ENCODE results near the gene TMPRSS9.

Gene TMPRSS9

DNA sequence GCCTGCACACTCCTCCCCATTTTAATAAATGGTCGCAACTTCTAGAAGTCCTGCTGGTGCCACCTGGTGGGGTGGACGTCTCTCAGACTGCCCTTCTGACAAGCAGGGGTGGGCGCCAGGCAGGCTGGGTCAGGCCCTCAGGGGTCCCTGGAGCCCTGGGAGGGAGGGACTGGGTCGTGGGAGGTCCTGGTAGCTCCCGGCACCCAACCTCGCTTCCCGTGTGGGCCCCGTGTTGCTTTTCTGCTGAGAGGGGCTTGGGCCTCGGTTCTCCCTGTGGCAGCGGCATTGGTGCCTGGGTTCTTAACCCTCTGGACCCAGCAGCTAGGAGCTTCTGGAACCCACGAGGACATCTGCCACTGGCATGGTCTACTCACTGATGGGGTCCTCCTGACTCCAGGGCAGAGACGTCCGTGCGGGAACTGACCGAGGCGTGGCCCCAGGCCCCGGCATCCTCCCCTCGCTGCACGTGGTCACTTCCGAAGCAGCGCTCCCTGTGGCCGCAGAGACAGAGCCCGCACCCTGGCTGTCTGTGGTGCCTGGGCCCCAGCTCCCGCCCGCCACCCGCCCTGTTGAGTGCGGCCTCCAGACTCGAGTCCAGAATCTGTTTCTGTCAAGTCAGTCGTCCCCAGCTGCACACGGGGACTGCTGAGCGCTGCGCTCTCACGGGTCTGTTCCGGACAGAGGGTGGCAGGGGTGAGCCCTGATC lies 6.0 kb upstream of the TMPRSS9 start:
- H3K9me3 ChIP-seq (ENCODE audit: insufficient read depth, low read depth, low read length), result no peaks in the 10 kb centered on the region
- peaks cover 10% of the 10 kb centered on the region; the same call in 1 of the 2 replicates for H3K36me3 ChIP-seq (ENCODE audit: insufficient read depth, low read length)
- H3K4me2 ChIP-seq (ENCODE audit: low read depth, low read length, poor library complexity, severe bottlenecking), result no peak overlapping the region

GRCh38 chr19:2354670-2355069 lies 5.4 kb upstream of the TMPRSS9 start:
- Histone ChIP-seq H3K9me2 (replicated peaks; ENCODE audit: low read depth, low read length) (no peaks in the 10 kb centered on the region), H3K4me1 (ENCODE audit: insufficient read depth, low read length, poor library complexity, severe bottlenecking) (no peaks in the 10 kb centered on the region), H2AFZ (ENCODE audit: low read length) (no peak overlapping the region), H3K4me2 (ENCODE audit: low read depth, low read length, poor library complexity, severe bottlenecking) (no peak overlapping the region), H3K27me3 (ENCODE audit: insufficient read depth, low read length, poor library complexity, severe bottlenecking) (no peaks in the 10 kb centered on the region), H3K9ac (ENCODE audit: low read depth, low read length, poor library complexity, severe bottlenecking) (no peak overlapping the region), H3K4me3 (ENCODE audit: low read length, poor library complexity, severe bottlenecking) (no peak overlapping the region), H3K79me2 (ENCODE audit: insufficient read depth, low read length) (no peaks in the 10 kb centered on the region), H3K9me3 (ENCODE audit: insufficient read depth, low read depth, low read length) (no peaks in the 10 kb centered on the region), H4K20me1 (ENCODE audit: insufficient read depth, low read length, poor library complexity, severe bottlenecking) (no peaks in the 10 kb centered on the region), H3F3A (ENCODE audit: low read depth) (no peaks in the 10 kb centered on the region), H3K36me3 (ENCODE audit: insufficient read depth, low read length) (peaks cover 10% of the 10 kb centered on the region; the same call in 1 of the 2 replicates)
- TF ChIP-seq EZH2phosphoT487 (IDR thresholded peaks at IDR 0.05; ENCODE audit: borderline replicate concordance), result no peak
- TF ChIP-seq, protein P1, sequence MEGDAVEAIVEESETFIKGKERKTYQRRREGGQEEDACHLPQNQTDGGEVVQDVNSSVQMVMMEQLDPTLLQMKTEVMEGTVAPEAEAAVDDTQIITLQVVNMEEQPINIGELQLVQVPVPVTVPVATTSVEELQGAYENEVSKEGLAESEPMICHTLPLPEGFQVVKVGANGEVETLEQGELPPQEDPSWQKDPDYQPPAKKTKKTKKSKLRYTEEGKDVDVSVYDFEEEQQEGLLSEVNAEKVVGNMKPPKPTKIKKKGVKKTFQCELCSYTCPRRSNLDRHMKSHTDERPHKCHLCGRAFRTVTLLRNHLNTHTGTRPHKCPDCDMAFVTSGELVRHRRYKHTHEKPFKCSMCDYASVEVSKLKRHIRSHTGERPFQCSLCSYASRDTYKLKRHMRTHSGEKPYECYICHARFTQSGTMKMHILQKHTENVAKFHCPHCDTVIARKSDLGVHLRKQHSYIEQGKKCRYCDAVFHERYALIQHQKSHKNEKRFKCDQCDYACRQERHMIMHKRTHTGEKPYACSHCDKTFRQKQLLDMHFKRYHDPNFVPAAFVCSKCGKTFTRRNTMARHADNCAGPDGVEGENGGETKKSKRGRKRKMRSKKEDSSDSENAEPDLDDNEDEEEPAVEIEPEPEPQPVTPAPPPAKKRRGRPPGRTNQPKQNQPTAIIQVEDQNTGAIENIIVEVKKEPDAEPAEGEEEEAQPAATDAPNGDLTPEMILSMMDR (conservative IDR thresholded peaks at IDR 0.05; ENCODE audit: low read length), result no peak

More for the DNA sequence above, 6.0 kb upstream of the TMPRSS9 start:
- Histone ChIP-seq H3K79me2 (ENCODE audit: insufficient read depth, low read length) (no peaks in the 10 kb centered on the region), H3K4me1 (ENCODE audit: insufficient read depth, low read length, poor library complexity, severe bottlenecking) (no peaks in the 10 kb centered on the region), H3K9ac (ENCODE audit: low read depth, low read length, poor library complexity, severe bottlenecking) (no peak overlapping the region), H3K4me3 (ENCODE audit: low read length, poor library complexity, severe bottlenecking) (no peak overlapping the region), H3F3A (ENCODE audit: low read depth) (no peaks in the 10 kb centered on the region), H4K20me1 (ENCODE audit: insufficient read depth, low read length, poor library complexity, severe bottlenecking) (no peaks in the 10 kb centered on the region), H3K9me2 (replicated peaks; ENCODE audit: low read depth, low read length) (no peaks in the 10 kb centered on the region), H2AFZ (ENCODE audit: low read length) (no peak overlapping the region), H3K27me3 (ENCODE audit: insufficient read depth, low read length, poor library complexity, severe bottlenecking) (no peaks in the 10 kb centered on the region)
- TF ChIP-seq EZH2phosphoT487 (IDR thresholded peaks at IDR 0.05; ENCODE audit: borderline replicate concordance), result no peak
- TF ChIP-seq, protein P1 (conservative IDR thresholded peaks at IDR 0.05; ENCODE audit: low read length), result no peak

- H4K20me1 ChIP-seq (ENCODE audit: insufficient read depth, low read length, poor library complexity, severe bottlenecking), result no peaks in the 10 kb centered on the region
- TF ChIP-seq EZH2phosphoT487 (IDR thresholded peaks at IDR 0.05; ENCODE audit: borderline replicate concordance), result no peak
- TF ChIP-seq, protein P1 (conservative IDR thresholded peaks at IDR 0.05; ENCODE audit: low read length), result no peak
- no peaks in the 10 kb centered on the region for H3F3A ChIP-seq (ENCODE audit: low read depth)
- H2AFZ ChIP-seq (ENCODE audit: low read length), result no peak overlapping the region
- H3K4me2 ChIP-seq (ENCODE audit: low read depth, low read length, poor library complexity, severe bottlenecking), result no peak overlapping the region
- H3K36me3 ChIP-seq (ENCODE audit: insufficient read depth, low read length), result peaks cover 10% of the 10 kb centered on the region; the same call in 1 of the 2 replicates
- no peaks in the 10 kb centered on the region for H3K79me2 ChIP-seq (ENCODE audit: insufficient read depth, low read length)
- H3K4me1 ChIP-seq (ENCODE audit: insufficient read depth, low read length, poor library complexity, severe bottlenecking), result no peaks in the 10 kb centered on the region
- H3K9me3 ChIP-seq (ENCODE audit: insufficient read depth, low read depth, low read length), result no peaks in the 10 kb centered on the region
- no peaks in the 10 kb centered on the region for H3K27me3 ChIP-seq (ENCODE audit: insufficient read depth, low read length, poor library complexity, severe bottlenecking)
- H3K4me3 ChIP-seq (ENCODE audit: low read length, poor library complexity, severe bottlenecking), result no peak overlapping the region
- no peaks in the 10 kb centered on the region for H3K9me2 ChIP-seq (replicated peaks; ENCODE audit: low read depth, low read length)
- no peak overlapping the region for H3K9ac ChIP-seq (ENCODE audit: low read depth, low read length, poor library complexity, severe bottlenecking)
These were observed 4.7 kb upstream of the TMPRSS9 start for GRCh38 chr19:2355168-2356035.
